Calu3 (cell line): ENCODE data around the gene ADCYAP1R1. TPM values are rescaled to one million over a fixed set of nuclear protein-coding genes. Genes with fewer than 3 reads are reported as not detected.

ENCODE experiments used
- BruUV-seq: library from RNA; stranded (reverse); fragments of 400-500 nt; replicated peaks from 2 replicates; lab custom pipeline; 2021; lab: Mats Ljungman, UMichigan
- CTCF ChIA-PET: fragments of 300-600 bp; sonication (Branson Sonifier 250); formaldehyde crosslinking; loops from one replicate; lab custom pipeline; 2022; ENCODE audit warnings: antibody characterized with exemption; lab: Charles Lee
- DNase-seq: peaks from one replicate; pipeline ENCODE4 v3.0.0; 2022
- H3K27ac Mint-ChIP-seq: one replicate; pipeline ENCODE4 v1.8.0; 2022; ENCODE audit warnings: mixed read lengths; ENCODE audit not compliant: unreplicated experiment
- H3K27me3 Mint-ChIP-seq: one replicate; pipeline ENCODE4 v1.8.0; 2022; ENCODE audit warnings: mixed read lengths; ENCODE audit not compliant: unreplicated experiment
- H3K36me3 Mint-ChIP-seq: one replicate; pipeline ENCODE4 v1.8.0; 2022; ENCODE audit warnings: mild to moderate bottlenecking, moderate library complexity, mixed read lengths; ENCODE audit not compliant: insufficient read depth, unreplicated experiment
- H3K4me1 Mint-ChIP-seq: one replicate; pipeline ENCODE4 v1.8.0; 2022; ENCODE audit warnings: mild to moderate bottlenecking, low read depth, mixed read lengths; ENCODE audit not compliant: unreplicated experiment
- H3K4me3 Mint-ChIP-seq: one replicate; pipeline ENCODE4 v1.8.0; 2022; ENCODE audit warnings: mild to moderate bottlenecking, low read depth, moderate library complexity, mixed read lengths; ENCODE audit not compliant: unreplicated experiment
- H3K9me3 Mint-ChIP-seq: one replicate; pipeline ENCODE4 v1.8.0; 2022; ENCODE audit warnings: low read depth, mixed read lengths; ENCODE audit not compliant: unreplicated experiment
- CTCF ChIP-seq: fragments of 200-600 bp; IDR thresholded peaks from one replicate; pipeline ENCODE4 v1.8.0; 2022; ENCODE audit warnings: antibody characterized with exemption; ENCODE audit not compliant: unreplicated experiment
- intact Hi-C: fragments of 100-400 bp; cut with micrococcal nuclease; formaldehyde crosslinking; loops from one replicate; pipeline ENCODE4 v1.10.0; 2022; ENCODE audit not compliant: unreplicated experiment
- total RNA-seq: library from RNA; stranded (reverse); gene quantifications from 2 replicates; pipeline ENCODE4 v1.2.3, GENCODE V29; 2022

The ADCYAP1R1 gene
- total RNA-seq, 1 experiment from 2014 or later, result not detected

GRCh38 chr7:31105256-31105950, 53.3 kb downstream of the ADCYAP1R1 start:
- no peak for TF ChIP-seq CTCF
- Mint-ChIP-seq H3K27me3 (no peaks in the 10 kb centered on the region), H3K4me3 (no peak overlapping the region), H3K27ac (no peak overlapping the region), H3K9me3 (no peaks in the 10 kb centered on the region), H3K4me1 (no peaks in the 10 kb centered on the region), H3K36me3 (no peaks in the 10 kb centered on the region)
- intact Hi-C loops, result no loop called here
- BruUV-seq, result no TSS peak
- DNase-seq, result no peak
- CTCF ChIA-PET, result interaction anchor here (0.7 to 1.9 kb wide), 2 partner anchors 16 to 115 kb away, joined by 4 to 5 read pairs; no protein-coding TSS in a partner anchor

- DNase-seq, result no peak
- H3K36me3 Mint-ChIP-seq, result no peaks in the 10 kb centered on the region
Observed at GRCh38 chr7:31106303-31107105, 54.4 kb downstream of the ADCYAP1R1 start.

DNA sequence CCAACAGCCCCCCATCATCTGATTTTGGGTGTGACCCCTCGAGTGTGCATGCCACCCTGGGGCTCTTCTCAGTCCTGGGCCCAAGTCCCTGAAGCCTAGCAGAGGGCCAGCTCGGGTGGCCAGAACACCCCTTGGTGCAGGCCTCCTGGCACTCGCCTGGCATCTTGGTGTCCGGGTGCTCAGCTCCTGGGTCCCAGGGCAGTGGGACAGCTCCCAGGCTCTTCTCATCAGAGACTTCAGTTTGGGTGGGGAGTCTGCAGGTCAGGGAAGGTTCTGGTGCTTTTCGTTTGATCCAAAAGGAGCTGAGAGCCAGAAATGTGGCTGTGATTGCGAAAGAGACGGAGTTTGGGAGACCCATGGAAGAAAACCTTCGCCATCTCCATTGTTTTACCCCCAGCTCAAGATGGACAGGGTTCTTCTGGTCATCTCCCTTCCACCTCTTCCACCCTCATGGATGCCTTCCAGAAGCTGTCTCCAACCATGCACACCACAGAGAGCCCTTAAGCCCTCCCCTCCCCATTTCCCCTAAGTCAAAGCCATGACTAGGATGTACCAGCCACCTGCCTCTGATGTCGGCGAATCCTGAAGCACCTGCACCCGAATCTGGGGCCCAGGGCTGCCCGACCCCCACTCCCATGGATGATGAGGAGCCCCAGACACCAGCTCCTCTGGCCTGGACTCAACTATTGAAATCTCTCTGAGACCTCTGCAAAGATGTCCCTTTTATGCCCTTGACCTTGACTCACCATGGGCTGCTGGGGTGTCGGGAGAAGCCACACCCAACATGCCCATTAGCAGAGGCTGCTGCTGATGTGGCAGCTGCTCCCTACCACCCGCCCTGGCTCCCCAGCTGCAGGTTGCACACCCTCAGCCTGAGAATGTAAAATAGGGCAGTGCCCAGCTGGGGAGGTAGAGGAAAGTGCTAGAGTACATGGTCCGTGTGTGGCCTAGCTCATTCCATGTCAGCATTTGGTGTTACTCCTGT, 55.3 kb downstream of the ADCYAP1R1 start:
- Mint-ChIP-seq H3K27me3 (no peaks in the 10 kb centered on the region), H3K9me3 (no peaks in the 10 kb centered on the region), H3K4me1 (no peaks in the 10 kb centered on the region), H3K4me3 (no peak overlapping the region), H3K27ac (no peak overlapping the region), H3K36me3 (no peaks in the 10 kb centered on the region)
- intact Hi-C loops, result no loop called here
- TF ChIP-seq CTCF, result no peak
- DNase-seq, result no peak
- CTCF ChIA-PET, result interaction anchor here (0.9 kb wide), 1 partner anchor 15 kb away, joined by 4 read pairs; no protein-coding TSS in a partner anchor
- BruUV-seq, result no TSS peak

More at GRCh38 chr7:31106303-31107105, 54.4 kb downstream of the ADCYAP1R1 start:
- no peak for TF ChIP-seq CTCF
- intact Hi-C loops, result no loop called here
- no TSS peak for BruUV-seq
- Mint-ChIP-seq H3K9me3 (no peaks in the 10 kb centered on the region), H3K27ac (no peak overlapping the region), H3K4me3 (no peak overlapping the region), H3K4me1 (no peaks in the 10 kb centered on the region), H3K27me3 (no peaks in the 10 kb centered on the region)
- CTCF ChIA-PET, result interaction anchor here (0.7 to 0.9 kb wide), 2 partner anchors 16 to 17 kb away, joined by 4 to 5 read pairs; no protein-coding TSS in a partner anchor
